ENCODE results near the gene ZNF653. TPM values are rescaled to one million over a fixed set of nuclear protein-coding genes. Genes with fewer than 3 reads are reported as not detected.

ZNF653 gene
- total and polyA plus RNA-seq, 9 of the 15 experiments (the other 6 are each of a cell fraction or from before 2014, with no cell fraction given) = 1.6 to 8.0 (median 4.2) TPM; not detected in 2

GRCh38 chr19:11496391-11497163 lies 9.1 kb downstream of the ZNF653 start (continued):
- TF ChIP-seq HINFP (tag; conservative IDR thresholded peaks at IDR 0.05; ENCODE audit: low read depth) (no peak), NFRKB (IDR thresholded peaks at IDR 0.05; ENCODE audit: low read depth) (no peak), ATF4 (CRISPR knock-in tag; IDR thresholded peaks at IDR 0.05) (no peak), ZNF311 (CRISPR knock-in tag; IDR thresholded peaks at IDR 0.05) (no peak), TEAD4 (IDR thresholded peaks at IDR 0.05; ENCODE audit: low read length) (0 out of 2 replicates have a peak, but pooled peaks have one; percentile 35), TEAD4 (CRISPR knock-in tag; IDR thresholded peaks at IDR 0.05; ENCODE audit: borderline replicate concordance) (no peak), ZNF586 (CRISPR knock-in tag; conservative IDR thresholded peaks at IDR 0.05) (no peak), RBM17 (IDR thresholded peaks at IDR 0.05; ENCODE audit: borderline replicate concordance, low read depth, low read length) (no peak), E4F1 (CRISPR knock-in tag; IDR thresholded peaks at IDR 0.05; ENCODE audit: borderline replicate concordance) (no peak), ZNF12 (CRISPR knock-in tag; IDR thresholded peaks at IDR 0.05) (no peak), ELF1 (tag; IDR thresholded peaks at IDR 0.05) (no peak), NBN (IDR thresholded peaks at IDR 0.05; ENCODE audit: low read depth) (no peak), IRF2 (CRISPR knock-in tag; IDR thresholded peaks at IDR 0.05) (no peak), PATZ1 (CRISPR knock-in tag; IDR thresholded peaks at IDR 0.05; ENCODE audit: borderline replicate concordance) (no peak), THRAP3 (IDR thresholded peaks at IDR 0.05; ENCODE audit: borderline replicate concordance) (no peak), FOSL1 (tag; conservative IDR thresholded peaks at IDR 0.05) (peak; percentile 92), KDM5B (IDR thresholded peaks at IDR 0.05; ENCODE audit: insufficient replicate concordance, low read depth, low read length) (no peak), MXI1 (IDR thresholded peaks at IDR 0.05; ENCODE audit: low read depth, low read length) (no peak)

All from K562 (cell line).